HG03378 (cell line): ENCODE results near the gene WASHC2A.
"Not testable (repeated sequence)": the region's sequence is repeated elsewhere in the genome, so short reads cannot be mapped to it uniquely, and the experiment has no call there.

Source experiments
- ATAC-seq: cut with Tn5 transposase; IDR thresholded peaks from one replicate; pipeline ENCODE4 v1.9.1; 2021; ENCODE audit warnings: mild to moderate bottlenecking, moderate library complexity; ENCODE audit not compliant: unreplicated experiment

WASHC2A gene, protein sequence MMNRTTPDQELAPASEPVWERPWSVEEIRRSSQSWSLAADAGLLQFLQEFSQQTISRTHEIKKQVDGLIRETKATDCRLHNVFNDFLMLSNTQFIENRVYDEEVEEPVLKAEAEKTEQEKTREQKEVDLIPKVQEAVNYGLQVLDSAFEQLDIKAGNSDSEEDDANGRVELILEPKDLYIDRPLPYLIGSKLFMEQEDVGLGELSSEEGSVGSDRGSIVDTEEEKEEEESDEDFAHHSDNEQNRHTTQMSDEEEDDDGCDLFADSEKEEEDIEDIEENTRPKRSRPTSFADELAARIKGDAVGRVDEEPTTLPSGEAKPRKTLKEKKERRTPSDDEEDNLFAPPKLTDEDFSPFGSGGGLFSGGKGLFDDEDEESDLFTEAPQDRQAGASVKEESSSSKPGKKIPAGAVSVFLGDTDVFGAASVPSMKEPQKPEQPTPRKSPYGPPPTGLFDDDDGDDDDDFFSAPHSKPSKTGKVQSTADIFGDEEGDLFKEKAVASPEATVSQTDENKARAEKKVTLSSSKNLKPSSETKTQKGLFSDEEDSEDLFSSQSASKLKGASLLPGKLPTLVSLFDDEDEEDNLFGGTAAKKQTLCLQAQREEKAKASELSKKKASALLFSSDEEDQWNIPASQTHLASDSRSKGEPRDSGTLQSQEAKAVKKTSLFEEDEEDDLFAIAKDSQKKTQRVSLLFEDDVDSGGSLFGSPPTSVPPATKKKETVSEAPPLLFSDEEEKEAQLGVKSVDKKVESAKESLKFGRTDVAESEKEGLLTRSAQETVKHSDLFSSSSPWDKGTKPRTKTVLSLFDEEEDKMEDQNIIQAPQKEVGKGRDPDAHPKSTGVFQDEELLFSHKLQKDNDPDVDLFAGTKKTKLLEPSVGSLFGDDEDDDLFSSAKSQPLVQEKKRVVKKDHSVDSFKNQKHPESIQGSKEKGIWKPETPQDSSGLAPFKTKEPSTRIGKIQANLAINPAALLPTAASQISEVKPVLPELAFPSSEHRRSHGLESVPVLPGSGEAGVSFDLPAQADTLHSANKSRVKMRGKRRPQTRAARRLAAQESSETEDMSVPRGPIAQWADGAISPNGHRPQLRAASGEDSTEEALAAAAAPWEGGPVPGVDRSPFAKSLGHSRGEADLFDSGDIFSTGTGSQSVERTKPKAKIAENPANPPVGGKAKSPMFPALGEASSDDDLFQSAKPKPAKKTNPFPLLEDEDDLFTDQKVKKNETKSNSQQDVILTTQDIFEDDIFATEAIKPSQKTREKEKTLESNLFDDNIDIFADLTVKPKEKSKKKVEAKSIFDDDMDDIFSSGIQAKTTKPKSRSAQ (N-terminal part only)

GRCh38 chr10:50067546-50068351 lies at the start of gene WASHC2A:
TSS of gene WASHC2A (plus strand) at chr10:50067954. CDS start at chr10:50068006, 52 bp downstream.
- ATAC-seq = peak; percentile 89

GRCh38 chr10:50019279-50019678 lies 48.5 kb upstream of the WASHC2A start:
- not testable (repeated sequence) for ATAC-seq

- ATAC-seq = not testable (repeated sequence)
Measured at GRCh38 chr10:50020451-50021024, 47.2 kb upstream of the WASHC2A start.

DNA sequence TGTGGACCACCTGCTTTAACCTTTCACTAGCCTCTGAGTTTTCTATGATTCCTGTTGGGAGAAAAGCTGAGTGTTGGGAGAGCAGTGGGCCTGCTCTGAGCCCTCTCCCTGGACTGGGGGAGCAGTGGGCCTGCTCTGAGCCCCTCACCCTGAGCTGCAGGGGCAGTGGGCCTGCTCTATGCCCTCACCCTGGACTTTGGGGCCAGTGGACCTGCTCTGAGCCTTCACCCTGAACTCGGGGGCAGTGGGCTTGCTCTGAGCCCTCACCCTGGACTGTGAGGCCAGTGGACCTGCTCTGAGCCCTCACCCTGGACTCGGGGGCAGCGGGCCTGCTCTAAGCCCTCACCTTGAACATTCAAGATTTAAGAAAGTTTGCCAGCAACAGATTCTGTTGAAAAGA lies 46.1 kb upstream of the WASHC2A start:
- no peak for ATAC-seq

GRCh38 chr10:50024716-50025383 lies 42.9 kb upstream of the WASHC2A start:
- not testable (repeated sequence) for ATAC-seq

DNA sequence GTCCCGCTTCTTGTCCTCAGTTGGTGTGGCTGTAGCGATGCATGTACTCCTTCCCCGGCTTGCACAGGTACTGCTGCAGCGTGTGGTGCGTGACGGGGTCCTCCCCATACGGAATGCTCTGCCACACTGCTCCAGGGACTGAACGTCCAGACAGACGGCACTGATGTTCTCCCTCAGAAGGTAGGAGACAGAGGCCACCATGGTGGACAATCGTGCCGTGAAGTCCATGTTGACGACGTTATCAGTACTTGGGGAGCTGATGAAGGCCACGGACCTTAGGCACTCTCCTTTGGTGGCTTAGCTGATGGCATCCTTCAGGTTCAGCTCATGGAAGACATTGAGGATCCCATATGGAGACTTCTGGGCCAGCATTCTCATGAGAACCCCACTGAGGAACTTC lies 42.1 kb upstream of the WASHC2A start:
- ATAC-seq = no peak

DNA sequence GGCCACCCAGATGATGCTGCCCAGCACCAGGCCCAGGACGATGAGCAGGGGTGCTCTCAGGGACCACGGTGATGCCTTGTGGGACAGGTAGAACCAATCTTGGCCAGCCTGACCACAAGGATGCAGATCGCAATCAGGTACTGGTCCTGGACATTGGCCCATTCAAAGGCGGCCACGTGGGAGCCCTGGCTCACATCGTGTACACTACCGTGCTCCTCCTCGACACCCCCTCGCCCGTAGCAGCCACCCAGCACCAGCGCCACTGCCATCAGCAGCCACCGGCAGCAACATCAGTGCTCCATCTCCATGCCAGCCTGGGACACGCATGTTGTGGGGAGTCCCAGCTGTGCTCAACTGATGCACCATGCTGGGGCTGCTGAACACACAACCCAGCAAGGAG lies 40.6 kb upstream of the WASHC2A start:
- ATAC-seq = no peak

DNA sequence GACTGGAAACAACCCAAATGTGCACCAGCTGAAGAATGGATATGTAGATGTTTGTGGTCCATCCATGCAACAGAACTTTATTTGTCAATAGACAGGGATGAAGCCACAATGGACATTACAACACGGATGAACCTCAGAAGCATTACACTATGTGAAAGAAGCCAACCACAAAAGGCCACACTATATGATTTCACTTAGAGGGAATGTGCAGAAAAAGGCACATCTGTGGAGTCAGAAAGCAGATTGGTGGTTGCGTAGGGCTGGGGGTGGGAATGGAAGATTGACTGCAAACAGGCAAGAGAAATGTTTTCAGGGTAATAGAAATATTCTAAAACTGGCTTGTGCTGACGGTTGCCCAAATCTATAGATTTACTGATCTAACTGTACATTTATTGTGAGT lies 34.3 kb upstream of the WASHC2A start:
- ATAC-seq = no peak

DNA sequence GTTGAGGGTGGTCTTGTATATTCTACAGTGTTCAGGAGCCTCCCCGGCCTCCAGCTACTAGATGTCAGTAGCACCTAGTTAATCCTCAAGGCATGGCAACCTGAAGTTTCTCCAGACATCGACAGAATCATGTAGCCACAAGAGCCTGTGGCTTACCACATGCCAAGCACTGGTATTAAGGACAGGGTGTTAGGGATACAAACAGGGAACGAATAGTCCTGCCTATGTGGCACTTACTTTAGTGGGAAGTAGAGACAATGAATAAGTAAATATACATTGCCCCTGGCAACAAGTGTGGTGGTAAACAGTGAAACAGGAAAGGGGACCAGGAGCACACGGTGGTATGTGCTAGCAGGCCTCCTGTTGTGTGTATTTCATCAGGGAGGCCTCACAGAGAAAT lies 32.4 kb upstream of the WASHC2A start:
- not testable (repeated sequence) for ATAC-seq

DNA sequence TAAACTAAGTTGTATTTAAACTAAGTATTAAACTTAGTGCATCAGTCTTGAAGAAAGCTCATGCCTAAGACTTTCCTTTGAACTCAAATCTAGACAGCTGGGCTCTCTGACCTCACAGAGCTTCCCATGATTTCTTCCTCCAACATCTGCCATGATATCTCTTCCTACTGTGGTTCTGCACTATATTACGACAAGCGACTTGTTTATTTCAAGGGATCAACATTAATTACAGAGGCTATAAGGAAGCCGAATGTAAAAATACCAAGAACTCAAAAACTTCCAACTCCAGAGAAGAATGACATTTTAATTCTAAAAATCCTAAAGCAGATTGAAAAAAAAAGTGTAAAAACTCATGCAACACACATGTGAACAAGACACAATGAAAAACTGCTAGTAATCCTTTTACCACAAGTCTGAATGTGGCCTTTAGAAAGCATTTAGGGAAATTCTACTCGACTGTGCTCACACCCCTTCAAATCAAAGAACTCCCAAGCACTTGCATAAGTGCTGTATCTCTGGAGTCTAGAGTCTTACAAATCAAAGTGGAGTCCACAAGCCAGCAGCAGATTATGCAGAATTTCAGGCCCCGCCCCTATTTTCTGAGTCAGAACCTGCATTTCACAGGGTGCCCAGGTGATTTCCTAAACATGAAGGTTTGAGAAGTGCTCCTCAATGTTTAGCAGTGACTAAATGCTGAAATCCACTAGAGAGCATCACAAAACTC lies 22.7 kb upstream of the WASHC2A start:
- ATAC-seq = no peak

GRCh38 chr10:50046457-50046856 lies 21.3 kb upstream of the WASHC2A start:
- not testable (repeated sequence) for ATAC-seq

DNA sequence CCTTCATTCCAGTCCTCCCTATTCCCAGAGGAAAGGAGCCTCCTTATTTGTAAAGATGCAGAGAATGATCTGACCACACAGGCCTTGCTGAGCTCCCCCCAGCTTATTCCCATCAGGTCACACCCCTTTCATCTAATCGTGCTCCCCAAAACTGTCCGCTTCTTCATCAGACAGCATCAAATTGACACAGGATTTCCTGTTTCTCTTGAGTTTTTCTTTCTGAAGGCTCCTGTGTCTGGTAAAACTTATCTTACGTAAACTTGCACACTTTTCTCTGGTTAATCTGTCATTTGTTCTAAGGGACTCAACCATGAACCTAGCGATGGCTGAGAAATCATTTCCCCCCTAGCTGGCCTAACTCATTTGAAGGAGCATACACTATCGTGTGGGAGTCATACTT lies 20.2 kb upstream of the WASHC2A start:
- ATAC-seq = not testable (repeated sequence)

DNA sequence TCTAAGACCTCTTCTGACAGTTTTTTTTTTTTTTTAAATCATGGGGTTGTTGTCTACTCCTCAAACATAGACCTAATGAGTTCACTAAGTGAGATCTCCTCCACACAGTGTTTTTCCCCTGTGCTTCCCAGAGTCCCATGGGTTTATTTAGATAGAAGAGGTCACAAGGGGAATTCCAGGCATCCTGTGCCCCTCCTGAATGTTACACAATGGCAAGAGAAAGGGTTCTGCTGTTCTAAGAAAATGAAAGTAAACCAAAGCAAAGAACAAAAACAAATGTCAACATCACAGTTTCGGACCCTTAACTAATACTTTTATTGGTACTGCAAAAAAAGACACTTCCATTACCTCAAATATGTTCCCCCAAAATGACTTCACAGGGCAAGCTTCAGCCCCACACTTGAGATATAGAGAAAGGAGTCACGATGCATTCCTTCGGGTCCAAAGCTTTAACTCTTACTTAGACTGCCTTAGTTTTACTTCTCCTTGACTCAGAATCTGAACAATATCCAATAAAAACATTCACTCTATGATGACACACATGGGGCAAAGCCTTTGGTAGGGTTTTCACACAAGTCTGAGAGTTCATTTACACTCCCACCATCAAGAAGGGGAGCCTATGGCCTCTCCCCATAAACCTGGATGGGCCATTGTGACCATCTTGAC lies 15.6 kb upstream of the WASHC2A start:
- ATAC-seq = peak; percentile 74

GRCh38 chr10:50052778-50053376 lies 14.9 kb upstream of the WASHC2A start:
- not testable (repeated sequence) for ATAC-seq

GRCh38 chr10:50055494-50056292 lies 12.1 kb upstream of the WASHC2A start:
- not testable (repeated sequence) for ATAC-seq

DNA sequence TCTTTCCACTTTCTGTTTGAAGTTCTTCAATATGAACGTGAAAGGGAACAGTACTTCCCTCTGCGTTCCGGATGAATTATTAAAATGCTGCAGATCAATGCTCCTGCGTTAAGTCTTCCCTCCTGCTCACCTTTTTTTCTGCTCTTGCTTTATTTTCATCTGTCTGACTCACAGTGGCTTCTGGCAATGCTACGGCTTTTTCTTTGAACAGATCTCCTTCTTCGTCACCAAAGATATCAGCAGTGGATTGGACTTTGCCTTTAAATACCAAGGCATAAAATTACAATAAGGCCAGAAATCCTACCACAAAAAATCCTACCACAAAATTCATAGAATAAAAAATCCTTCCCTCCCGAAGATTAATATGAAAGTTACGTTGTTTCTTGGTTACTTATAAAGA lies 11.1 kb upstream of the WASHC2A start:
- ATAC-seq = not testable (repeated sequence)

GRCh38 chr10:50058727-50059126 lies 9.0 kb upstream of the WASHC2A start:
- not testable (repeated sequence) for ATAC-seq
